ENCODE data around the gene FOXL3.
"Not testable (repeated sequence)": the region's sequence is repeated elsewhere in the genome, so short reads cannot be mapped to it uniquely, and the experiment has no call there.

The FOXL3 gene

DNA sequence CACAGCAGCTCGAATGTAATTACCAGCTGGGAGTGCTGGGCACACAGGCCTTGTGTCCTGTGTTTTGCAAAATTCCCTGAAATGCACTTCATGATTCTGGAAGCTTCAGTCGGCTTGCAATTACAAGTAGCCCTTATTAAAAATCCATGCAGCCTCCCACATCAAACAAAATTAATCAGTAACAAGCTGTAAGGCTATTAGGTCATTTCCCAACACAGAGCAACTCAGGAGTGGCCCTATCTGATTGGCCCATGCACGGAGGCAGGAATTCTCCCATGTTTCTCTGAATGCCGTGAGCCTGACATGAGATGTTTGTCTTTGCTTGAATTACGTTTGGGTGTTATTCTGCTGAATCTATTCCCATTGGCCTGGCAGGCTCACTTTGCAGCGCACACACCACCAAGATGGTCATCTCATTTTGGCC is 36.9 kb downstream of the FOXL3 start:
- no peak for DNase-seq

DNA sequence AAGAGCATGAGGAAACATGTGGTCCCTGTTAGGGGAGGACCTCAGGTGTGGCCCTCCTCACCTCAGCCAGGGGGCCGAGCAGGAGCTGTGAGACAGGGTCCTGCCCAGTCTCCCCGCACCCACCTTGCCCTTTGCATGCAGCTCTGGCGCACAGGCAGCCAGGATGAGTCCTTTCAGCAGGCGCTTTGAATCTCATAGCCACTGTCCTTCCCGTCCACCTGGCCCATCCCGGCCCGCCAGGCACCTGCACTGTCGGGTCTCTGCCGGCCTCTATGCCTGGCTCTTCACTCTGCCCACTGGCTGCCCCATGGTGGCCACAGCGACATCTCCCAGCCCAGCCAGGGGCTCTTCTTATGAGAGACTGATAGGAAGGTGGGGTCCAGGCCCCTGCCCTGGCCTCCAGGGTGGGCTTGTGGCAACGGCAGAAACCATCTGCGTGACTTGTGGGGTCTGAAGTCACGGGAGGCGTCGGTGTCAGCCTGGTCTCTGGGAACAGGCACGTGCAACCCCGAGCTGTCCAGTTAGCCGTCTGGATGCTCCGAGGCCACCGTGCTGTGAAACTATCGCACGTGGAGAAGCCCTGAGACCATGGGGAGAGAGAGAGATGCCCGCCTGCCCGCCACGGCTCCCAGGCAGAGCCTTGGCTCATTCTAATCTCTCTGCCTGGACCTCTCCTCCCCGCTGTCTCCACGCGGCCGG is 37.4 kb downstream of the FOXL3 start:
- DNase-seq, result no peak

DNA sequence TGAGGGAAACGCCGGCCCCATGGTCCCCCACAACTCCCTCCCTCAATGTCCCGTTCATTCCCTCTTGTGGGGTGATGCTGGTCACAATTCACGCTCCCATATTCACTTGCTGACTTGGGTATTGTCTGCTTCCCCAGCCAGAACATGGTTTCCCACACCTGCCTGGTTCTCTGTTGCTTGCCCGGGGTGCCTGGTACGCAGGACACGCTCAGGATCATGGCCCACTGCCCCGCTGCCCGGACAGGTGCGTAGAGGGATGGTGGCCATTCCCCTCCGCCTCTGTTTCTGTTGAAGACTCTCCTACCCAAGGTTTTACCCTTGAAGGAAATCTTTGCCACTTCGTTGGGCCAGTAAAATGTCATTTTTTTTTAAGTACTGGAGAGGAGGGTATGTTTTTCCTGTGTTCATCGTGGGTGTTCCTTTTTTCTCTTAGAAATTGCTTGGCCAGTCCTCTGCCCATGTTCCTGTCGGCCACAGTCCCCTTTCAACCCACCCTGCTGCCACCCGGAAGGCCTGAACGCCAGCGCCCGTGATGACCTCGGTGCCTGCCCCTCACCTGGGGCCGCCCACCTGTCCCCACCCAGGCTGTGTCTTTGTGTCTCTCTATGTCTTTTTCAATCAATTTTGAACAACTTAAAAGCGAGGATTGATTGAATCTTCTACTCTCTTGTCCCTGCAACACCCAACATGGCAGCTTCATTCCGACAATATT is 38.2 kb downstream of the FOXL3 start:
- DNase-seq, result no peak

DNA sequence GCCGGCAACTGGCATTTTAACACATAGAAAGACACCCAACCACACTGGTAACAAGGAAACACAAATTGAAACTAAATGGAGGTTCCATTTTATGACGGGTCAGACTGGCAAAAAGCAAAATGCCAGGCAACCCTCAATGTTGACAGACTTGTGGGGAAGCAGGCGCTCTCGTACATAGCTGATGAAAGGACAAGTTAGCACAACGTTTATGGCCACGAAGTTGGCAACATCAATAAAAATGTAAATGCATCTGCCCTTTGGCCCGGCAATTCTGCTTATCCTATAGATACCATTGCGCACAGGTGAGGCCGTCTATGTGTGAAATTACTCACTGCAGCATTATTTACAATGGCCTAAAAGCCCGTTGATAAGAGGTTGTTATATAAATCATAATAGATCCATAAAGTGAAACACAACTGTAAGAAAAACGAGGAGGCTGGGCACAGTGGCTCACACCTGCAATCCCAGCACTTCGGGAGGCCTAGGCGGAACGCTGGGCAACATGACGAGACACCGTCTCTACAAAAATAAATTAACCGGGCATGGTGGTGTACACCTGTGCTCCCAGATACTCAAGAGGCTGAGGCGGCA is 39.8 kb downstream of the FOXL3 start:
- no peak for DNase-seq

DNA sequence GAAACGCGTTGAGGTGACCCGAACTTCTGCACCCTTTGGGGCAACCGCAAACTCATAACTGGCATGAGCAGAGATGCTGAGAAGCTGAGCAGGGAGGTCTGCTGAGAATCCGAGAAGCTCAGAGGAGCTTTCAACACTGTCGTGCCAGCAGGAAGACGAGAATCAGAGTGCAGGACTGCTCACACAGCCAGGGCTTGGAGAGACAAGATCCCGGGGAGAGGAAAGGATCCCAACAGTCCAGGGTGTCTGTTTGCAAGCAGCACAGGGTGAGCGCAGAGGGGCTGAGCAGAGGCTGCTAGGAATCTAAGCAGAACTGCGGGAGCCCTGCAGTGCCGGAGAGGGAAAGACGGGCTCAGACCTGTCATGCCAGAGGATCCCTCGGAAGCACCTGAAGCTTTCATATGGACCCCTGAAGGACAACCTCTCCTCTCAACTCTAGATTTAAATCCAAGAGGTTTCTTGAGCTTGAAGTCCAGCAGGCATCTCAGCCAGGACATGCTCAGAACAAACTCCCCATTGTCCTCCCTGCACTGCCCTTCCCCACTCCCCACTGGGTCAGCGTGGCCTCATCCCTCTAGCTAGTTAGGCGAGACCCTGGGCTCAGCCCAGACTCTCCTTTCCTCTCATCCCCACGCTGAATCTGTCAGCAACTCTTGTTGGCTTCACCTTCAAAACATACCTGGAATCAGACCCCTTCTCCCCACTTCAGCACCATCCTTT is 40.7 kb downstream of the FOXL3 start:
- no peak for DNase-seq

DNA sequence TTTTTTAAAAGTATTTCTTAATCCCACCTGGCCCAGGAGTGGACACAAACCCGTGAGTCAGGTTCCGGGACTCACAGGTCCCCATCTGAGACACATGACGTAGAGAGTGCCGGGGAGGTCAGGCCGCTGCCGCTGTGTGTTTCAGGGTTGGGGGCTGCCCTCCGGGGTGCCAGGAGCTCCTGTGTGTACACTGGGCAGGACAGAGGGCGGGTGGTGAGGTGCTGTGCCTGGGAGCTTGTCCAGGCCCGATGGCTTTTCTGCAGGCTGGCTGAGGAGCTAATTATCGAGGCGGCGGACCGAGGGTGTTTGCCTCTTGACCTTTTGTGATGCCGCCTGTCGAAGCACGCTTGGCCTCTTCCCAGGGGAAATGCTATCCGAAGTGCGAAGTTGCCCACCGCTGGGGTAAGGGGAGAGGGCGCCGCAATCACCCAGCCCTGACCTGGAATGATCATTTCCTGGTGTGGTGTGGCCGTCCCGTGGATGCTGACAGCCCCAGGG is 42.1 kb downstream of the FOXL3 start:
- no peak for DNase-seq

DNA sequence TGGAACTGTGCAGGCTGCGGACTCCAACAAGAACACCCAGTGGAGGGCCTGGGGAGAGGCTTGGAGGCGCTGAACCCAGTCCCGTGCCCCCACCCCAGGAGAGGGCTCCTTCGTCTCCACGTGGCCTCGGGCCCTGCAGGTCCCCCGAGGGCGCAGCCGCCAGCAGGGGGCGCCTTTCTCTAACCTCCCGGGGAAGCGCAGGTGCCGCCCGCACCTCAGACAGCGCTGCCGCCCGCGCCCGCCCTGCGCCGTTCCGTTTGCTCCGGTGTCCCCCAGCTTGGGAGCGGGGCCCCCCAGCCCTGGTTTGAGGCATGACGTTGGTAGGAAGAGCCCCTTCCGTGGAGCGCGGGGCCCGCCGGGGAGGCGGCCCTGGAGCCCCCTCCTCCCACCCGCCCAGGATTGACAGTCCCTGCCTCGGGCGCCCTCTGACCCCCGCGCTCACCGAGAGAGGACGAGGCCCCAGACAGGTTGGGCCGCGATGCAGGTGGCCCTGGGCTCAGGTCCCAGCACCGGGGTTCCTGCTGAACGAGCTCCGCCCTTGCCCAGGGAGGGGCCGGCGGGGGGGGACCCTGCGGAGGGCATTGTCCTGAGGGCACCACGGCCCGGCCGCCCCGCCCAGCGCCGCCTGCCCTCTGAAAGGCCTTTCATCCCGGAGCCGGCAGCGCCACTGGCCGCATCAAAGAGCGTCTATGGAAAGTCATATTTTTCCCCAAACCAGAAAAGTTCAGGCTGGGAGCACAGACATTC is 42.8 kb downstream of the FOXL3 start:
- peak; percentile 44 to 66 for DNase-seq

DNA sequence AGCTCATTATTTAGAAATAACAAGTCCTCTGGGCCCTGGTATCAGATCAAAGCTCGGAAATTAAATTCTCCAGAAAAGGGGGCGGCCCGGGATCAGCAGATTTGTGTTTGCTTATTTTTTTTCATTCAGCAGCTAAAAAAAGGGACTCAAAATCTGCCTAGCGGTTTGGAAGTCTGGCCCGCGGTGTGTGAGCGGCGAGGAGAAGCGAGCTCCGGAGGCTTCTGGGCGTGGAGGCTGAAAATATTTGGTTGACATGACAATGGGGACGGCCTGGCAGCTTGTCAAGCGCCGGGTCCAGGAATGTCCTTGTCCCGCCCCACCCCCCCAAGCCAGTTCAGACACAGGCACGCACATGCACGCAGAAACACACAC is 43.4 kb downstream of the FOXL3 start:
- no peak for DNase-seq

DNA sequence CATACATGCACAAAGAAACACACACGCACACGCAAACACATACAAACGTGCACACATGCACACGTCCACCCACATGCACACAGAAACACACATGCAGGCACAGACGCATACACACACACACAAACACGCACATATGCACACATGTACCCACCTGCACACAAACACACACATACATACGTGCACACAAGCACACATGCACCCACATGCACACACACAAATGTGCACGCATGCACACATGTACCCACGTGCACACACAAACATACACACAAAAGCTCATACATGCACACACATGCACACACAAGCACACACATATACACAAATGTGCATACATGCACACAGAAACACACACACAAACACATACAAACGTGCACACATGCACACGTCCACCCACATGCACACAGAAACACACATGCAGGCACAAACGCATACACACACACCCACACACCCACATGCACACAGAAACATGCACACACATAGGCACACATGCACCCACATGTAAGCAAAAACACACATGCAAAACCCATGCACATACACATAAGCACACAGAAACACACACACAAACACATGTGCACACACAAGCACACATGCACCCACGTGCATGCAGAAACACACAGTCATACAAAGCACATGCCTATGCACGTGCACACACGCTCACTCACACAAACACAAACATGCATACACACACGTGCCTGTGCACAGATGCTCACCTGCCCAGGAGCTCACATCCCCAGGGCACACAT is 44.8 kb downstream of the FOXL3 start:
- DNase-seq, result no peak

DNA sequence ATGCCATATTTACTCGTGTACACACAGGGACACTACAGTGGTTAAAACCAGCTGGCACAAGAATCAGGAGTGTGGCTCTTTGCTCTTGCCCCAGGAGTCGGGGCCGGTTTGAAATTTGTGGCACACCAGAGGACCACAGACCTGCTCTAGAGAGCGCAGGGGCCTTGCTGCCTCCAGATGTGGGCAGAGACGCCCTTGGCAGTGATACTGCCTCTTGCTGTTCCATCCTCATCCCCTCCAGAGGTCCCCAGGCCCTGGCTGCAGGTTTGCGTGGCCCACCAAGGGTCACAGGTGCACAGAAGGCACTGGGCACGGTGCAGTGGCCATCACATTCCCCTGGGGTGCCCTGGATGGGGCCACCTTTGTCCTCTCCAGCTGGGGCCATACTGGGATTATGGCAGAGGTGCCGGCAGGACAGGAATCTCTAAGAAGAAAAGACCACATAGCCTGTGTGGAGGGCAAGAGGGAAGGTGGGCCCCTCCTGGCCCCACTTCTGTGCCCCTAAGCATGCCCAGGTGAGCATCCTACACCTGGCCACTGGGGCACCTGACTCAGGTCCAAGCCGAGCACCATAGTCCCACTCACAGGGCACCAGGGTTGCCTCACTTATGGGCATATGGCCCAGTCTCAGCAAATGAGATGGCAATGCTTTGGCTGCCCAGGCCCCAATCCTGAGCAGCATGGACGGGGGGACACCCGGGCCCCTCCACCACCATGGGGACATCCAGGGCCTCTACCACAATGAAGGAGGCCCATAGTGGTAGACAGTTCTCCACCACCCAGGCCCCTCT is 45.6 kb downstream of the FOXL3 start:
- no peak for DNase-seq

DNA sequence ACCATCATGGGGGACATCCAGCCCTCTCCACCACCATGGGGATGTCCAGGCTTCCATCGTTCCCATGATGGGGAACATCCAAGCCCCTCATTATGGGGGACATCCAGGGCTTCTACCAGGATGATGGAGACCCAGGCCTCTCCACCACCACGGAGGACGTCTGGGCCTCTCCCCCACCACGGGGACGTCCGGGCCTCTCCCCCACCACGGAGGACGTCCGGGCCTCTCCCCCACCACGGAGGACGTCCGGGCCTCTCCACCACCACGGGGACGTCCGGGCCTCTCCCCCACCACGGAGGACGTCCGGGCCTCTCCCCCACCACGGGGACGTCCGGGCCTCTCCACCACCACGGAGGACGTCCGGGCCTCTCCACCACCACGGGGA is 46.2 kb downstream of the FOXL3 start:
- DNase-seq, result not testable (repeated sequence)

DNA sequence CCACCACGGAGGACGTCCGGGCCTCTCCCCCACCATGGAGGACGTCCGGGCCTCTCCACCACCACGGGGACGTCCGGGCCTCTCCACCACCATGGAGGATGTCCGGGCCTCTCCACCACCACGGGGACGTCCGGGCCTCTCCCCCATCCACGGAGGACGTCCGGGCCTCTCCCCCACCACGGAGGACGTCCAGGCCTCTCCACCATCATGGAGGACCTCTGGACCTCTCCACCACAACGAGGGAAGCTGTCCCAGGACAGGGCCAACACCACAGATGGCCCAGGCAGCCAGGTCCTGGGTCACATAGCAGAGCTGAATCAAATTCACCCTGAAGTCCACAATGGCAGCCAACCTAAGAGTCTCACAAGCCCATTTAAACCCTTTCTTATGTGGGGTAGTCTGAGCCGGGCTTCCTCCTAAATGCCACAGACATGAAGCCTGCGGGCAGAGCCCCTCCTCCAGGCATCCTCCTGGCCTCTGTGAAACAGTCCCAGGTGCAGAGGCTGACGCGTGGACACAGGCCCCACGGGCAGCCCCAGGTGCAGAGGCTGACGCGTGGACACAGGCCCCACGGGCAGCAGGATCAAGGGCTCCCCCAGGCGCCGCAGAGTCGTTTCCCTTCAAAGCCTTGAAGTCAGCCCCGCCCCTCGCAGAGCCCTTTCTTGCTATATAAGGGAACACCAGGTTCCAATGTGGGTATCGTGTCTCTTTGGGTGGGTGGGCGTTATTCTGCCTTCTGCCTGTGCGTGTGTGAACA is 47.0 kb downstream of the FOXL3 start:
- no peak for DNase-seq

DNA sequence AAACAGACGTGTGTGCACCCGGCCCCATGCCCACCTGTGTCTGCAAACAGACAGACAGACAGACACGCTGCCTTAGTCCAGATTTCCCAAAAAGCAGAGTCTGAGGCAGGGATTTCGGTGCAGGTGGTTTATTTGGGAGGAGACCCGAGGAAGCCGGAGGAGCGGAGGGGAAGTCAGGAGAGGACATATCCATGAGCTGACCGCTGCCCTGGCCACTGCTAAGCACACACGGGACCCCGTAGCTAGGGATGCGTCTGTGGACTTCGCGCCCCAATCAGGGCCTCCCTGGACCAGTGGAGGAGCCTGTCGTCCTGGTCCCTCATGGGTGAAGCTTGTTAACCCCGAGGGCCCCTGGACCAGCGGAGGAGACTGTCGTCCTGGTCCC is 47.6 kb downstream of the FOXL3 start:
- no peak for DNase-seq

DNA sequence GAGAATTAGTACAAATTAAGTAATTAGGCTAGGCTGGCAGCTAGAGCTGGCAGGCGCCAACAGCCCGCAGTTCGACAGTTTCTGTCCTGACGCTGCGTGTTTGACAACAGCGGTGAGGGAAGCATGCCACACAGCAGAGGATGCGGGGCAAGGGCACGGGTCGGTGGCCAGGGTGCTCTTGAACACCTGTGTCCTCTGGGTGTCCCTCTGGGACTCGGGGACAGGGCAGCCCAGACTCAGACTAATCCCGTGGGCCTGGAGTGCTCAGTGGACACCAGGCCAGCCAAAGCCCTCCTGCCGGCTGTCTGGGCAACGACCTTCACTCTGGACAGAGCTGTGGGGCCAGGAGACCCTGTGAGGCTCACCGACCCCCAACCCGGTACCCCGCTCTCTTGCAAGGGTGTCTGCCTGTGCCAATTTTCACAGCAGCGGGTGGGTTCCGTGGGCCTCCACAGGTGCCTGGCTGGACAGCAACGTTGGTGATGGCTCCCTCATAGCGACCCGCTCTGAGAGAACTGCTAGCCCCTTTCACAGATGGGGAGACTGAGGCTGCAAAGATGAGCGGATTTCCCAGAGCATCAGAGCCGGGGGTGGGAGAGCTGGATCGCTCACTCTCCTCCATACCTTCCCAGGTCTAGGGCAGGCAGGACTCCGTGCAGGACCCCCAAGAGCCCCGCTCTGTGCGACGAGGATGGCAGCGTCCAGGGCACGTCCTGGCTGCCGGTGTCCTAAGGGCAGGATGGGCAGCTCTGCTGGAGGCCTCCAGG is 48.5 kb downstream of the FOXL3 start:
- DNase-seq, result no peak

DNA sequence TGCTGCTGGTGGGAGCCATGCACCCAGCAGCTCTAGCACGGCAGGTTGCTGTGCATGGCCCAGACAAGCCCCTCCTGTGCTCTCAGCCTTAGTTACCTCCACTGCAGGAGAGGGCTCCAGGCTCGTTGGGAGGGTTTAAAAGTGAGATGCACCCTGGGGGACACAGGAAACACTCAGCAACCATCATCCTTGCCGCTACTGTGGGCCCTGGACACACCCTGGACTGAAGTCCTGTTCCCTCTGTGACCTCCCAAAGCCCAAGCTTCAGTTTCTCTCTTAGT is 49.0 kb downstream of the FOXL3 start:
- DNase-seq, result no peak

DNA sequence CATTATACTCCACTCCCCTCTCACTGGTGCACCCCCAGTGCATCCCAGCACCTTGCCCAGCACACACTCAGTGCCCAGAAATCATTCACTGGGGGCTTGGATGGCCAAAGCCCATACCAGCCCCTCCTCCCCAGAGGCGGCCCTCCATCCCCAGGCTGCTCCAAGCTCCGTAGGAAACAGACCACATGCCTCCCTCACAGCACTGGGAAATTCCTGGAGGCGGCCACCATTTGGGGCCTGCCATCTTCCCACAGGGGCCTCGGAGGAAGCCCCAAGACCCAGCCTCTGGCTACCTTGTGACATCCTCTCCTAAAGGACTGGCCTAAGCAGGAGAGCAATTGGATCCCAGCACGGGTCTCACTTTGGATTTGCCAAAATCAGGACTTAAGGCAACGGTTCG is 49.7 kb downstream of the FOXL3 start:
- DNase-seq, result no peak

DNA sequence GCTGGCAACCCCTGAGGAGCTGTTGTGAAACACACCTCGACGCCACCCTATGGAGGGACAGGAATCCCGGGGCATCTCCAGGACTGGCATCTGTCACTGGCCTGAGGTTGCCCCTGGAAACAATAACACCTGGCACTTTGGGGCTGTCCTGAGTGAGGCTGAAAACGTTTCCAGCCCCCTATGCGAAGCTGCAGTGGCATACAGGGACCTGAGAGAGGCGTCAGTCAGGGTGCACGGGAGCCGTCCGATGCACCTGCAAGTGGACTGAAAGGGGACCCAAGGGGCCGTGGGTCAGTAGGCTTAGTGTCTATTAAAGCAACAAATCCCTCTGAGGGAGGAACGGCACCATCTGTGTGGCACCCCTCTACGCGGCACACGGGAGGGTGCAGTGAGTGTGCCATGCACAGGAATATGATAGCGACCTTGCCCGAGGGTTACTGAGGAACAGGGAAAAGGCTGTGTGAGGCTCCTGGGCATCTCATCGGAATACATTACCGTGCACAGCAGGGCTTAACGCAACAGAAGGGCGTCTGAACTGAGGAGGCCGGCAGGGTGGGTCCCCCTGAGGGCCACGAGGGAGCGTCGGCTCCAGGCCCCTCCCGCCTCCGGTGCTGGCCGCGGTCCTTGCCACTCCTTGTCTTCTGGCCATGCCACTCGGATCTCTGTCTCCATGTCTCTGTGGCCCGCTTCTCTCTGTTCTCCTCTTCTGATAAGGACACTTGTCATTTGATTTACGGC is 50.4 kb downstream of the FOXL3 start:
- DNase-seq, result no peak

Data from NCI-H1930 (cell line).